Effector CD8-positive, alpha-beta T cell (primary cell): ENCODE results near the gene SHANK2.
"Not testable (repeated sequence)": the region's sequence is repeated elsewhere in the genome, so short reads cannot be mapped to it uniquely, and the experiment has no call there.

ENCODE experiments used
- DNase-seq: peaks from one replicate; lab custom pipeline; 2025; lab: John Stamatoyannopoulos, UW

Gene SHANK2

DNA sequence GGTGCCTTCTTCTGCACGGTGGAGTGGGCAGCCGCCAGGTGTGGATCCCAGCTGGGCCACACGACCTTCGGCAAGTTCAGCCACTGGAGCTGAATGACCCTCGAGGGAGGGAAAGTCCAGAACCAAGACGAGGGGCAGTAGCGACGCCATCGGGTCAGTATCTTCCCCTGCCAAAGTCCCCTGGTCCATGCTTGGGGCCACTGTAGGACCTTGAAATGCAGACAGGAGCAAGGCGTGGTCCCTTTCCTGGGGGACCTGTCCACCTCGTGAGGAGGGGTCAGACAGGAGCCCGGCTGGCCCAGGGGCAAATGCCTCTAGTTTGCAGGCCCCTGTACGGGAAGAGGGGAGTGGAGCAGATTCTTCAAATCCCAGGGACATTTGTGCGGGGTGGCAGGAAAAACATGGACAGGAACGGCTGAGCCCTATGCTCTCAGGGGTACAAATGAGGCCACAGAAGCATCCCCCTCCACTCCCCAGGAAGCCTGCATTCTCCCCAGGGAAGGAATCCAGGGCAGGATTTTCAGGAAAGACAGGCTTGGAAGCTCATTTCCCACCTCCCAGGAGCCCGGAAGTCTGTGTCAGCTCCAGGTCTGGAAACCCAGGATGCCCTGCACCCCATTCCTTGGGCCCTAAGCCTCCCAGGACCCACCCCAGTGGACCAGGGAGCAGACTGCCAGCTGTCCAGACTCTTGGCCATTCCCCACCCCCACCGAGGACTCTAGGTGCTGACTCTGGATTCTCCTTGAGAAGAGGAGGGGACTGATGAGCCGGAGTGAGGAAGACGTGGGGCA lies 6.6 kb downstream of the SHANK2 start:
- no peak for DNase-seq

DNA sequence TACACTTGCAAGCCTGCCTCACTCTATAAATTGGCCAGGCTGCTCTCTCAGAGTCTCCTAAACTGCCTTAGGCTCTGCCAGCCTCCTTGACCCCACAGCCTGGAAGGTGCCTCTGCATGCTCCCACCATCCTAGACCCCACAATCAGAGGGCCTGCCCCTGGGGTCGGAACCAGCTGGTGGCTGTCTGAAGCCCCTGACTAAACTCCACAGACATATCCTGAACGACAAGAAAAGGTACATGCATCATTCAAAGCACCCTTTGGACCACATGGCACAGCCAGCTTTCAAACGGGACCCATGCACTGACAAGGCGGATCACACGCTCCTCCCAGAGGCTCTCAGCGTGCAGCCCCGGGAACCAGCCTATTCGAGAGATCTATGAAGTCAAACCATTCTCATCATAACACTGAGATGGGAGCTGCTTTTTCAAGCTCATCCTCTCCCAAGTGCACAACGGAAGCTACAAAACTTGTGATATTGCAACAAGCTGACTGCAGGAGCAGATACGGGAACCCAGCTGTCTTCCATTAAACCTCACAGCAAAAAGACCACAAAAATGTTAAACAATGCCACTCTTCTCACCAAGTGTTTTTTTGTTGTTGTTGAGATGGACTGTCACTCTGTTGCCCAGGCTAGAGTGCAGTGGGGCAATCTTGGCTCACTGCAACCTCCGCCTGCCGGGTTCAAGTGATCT lies 8.1 kb downstream of the SHANK2 start:
- no peak for DNase-seq

GRCh38 chr11:71242391-71242790 lies 10.0 kb downstream of the SHANK2 start:
- DNase-seq, result no peak

- DNase-seq, result no peak
These were observed 10.6 kb downstream of the SHANK2 start for GRCh38 chr11:71241721-71242259.

- DNase-seq, result no peak
These were observed 11.3 kb downstream of the SHANK2 start for GRCh38 chr11:71240865-71241691.

DNA sequence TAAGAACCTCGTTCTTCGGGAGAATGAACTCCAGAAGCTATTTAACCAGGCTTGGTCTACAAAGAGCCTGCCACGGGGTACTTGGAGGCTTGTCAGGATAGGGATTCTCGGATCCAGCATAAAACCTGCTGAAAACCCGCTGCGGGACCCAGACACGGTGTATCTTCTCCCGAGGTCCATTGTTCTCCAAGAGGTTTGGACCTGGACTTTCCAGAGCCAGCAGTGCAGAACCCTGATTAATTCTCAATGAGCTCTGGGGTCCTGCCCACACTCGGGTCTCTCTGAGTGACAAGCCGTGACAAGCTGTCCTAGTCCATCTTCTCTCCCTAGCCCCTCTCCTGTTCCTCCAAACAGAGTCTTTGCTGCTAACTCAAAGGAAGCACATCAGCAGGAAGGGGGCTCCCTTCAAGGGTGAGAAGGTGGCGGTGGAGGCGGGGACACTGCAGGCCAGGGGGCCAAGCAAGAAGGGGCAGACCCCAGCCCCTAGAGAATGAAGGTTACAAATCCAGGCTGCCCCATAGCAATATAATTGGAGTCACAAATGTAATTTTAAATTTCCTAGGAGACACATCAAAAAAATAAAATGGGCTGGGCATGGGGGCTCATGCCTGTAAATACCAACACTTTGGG lies 12.2 kb downstream of the SHANK2 start:
- no peak for DNase-seq

DNA sequence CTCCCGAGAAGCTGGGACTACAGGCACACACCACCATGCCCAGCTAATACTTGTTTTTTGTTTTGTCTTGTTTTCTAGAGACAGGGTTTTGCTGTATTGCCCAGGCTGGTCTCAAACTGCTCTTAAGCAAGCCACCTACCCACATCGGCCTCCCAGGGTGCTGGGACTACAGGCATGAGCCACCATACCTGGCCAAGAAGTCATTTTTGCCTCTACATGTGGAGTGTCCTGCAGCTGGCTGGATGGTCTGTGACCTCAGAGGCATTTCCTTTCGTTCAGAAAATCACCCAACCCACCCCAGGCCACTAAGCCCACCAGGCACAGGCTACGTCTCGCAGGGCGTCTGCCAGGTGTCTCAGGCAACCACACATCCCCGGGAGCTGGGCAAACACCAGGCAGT lies 12.8 kb downstream of the SHANK2 start:
- no peak for DNase-seq

- DNase-seq, result no peak
These were observed 13.4 kb downstream of the SHANK2 start for GRCh38 chr11:71238941-71239340.

DNA sequence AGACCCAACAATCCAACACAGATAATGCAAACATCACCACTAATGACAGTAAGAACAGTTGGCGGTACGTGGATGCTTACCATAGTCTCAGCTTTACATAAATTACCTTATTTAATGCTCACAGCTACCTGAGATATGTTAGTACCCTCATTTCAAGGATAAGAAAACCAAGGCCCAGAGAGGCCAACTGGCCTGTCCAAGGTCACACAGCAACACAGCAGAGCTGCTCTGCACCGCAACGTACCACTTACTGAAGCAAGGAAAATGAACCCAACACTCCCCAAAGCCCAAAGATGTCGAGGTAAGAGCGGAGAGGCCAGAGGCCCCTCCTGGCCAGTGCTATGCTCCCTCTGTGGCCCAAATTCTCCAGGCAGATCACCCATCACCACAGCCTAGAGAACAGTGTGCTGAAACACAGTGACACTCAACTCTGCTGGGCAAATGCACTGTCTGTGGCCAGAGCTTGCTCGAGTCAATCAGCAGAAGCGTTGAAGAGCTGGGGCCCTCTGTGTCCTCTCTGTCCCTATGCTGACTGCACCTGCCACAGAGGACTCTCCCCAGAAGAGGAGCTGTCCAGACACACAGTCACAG lies 14.0 kb downstream of the SHANK2 start:
- DNase-seq, result no peak

DNA sequence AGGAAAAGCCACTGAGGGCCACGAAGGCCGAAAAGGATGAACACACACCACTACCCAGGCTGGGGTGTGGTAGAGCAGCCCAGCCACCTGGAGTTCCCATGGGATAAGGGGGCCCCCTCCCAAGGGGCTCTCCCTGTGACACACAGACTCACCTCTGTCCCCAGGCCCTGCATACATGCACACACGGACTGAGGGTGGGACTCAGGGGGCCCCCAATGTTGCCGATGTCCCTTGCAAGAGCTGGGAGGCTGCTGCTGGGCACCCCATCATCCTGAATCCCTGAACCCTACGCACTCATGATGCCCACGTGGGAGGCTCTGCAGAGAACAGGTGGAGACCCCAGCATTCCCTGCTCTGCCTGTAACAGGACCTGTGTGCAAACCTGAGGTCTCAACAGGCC lies 14.5 kb downstream of the SHANK2 start:
- no peak for DNase-seq

DNA sequence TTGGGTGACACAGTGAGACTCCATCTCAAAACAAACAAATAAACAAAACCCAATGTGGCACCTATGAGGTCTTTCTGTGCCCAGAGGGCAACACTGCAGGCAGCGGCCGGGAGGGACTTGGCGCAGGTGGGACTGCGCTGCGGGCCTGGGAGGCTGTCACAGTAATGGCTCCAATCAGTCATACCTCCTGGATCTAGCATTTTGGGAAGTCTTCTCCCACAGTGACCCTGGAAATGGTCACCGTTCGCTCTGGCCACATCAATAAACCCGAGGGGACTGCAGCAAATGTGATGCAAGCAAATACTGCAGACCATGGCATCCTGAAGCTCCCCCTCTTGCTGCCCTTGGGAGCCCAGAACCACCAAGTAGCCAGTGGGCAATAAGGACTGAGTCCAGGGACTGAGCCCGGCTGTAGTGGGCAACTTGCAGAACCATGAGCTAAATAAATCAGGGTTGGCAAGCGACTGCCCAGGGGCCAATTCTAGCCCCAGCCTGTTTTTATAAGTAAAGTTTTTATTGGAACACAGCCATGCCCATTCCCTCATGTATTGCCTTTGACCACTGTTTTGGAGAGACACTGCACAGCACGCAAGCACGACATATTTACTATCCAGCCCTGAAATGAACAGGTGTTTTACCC lies 15.4 kb downstream of the SHANK2 start:
- DNase-seq, result no peak

DNA sequence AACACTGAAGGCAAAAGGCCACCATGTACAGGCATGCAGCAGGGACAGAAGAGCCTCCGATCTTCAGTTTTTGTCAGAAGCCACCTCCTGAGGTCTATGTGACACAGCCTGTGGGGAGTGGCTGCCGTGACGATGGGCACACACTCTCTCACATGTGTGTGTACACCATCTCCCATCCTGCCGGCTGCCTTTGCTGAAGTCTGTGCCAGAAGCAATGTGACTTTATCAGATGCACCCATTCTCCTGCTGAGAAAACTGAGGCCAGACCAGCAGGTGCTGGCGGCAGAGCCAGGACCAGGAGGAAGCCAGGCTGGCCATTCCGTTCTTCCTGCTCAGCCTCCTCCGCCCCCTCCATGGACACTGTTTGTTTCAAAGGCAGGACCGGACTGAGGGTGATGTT lies 16.7 kb downstream of the SHANK2 start:
- DNase-seq, result no peak

- not testable (repeated sequence) for DNase-seq
These were observed 18.2 kb downstream of the SHANK2 start for GRCh38 chr11:71233896-71234852.

DNA sequence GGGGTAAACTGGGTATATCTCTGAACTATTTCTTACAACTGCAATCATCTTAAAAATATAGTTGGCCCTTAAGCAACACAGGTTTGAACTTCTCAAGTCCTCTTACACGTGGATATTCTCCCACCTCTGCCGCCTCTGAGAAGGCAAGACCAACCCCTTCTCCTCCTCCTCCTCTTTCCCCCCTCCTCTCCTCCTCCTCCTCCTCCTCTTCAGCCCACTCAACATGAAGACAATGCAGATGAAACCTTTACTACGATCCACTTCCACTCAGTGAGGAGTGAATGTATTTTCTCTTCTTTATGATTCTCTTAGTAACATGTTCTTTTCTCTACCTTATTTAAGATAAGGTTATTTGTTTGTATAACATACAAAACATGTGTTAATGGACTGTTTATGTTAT lies 20.0 kb downstream of the SHANK2 start:
- no peak for DNase-seq

DNA sequence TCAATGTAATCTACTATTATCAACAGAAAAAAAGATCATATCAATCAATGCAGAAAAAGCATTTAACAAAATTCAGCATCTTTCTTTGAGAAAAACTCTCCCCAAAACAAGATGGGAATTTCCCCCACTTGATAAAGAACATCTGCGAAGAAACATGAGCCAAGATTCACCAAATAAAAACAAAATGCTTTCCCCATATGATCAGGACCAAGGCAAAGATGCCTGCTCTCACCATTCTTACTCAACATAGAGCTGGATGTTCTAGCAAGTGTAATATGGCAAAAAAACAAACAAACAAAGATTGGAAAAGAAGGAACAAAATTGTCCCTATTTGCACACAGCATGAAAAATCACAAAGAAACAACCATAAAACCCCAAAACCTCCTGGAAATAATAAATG lies 23.4 kb downstream of the SHANK2 start:
- no peak for DNase-seq

GRCh38 chr11:71227058-71227659 lies 25.2 kb downstream of the SHANK2 start:
- no peak for DNase-seq

GRCh38 chr11:71223671-71224660 lies 28.4 kb downstream of the SHANK2 start:
- DNase-seq, result no peak

GRCh38 chr11:71223081-71223405 lies 29.3 kb downstream of the SHANK2 start:
- no peak for DNase-seq
